GM12878 (cell line): ENCODE measurements around the gene CKB. TPM values are rescaled to one million over a fixed set of nuclear protein-coding genes. Genes with fewer than 3 reads are reported as not detected.
A peak's percentile ranks its signal among the peaks of the same experiment; 100 is the strongest.
"Not testable (repeated sequence)": the region's sequence is repeated elsewhere in the genome, so short reads cannot be mapped to it uniquely, and the experiment has no call there.

Source experiments
- ATAC-seq: fragments of 200-7000 bp; cut with Tn5 transposase; 3 replicates; pipeline ENCODE4 v1.9.1; 2020; ENCODE audit warnings: mild to moderate bottlenecking, moderate library complexity
- BruUV-seq: library from RNA; stranded (reverse); fragments of 400-500 nt; replicated peaks from 2 replicates; lab custom pipeline; 2021; lab: Mats Ljungman, UMichigan
- CTCF ChIA-PET: fragments of 300-600 bp; sonication (Branson Sonifier 250); formaldehyde crosslinking; extraction: SDS; loops from one replicate; lab custom pipeline; 2021; ENCODE audit warnings: inconsistent platforms; lab: Yijun Ruan, JAX
- POLR2A ChIA-PET: fragments of 350-600 bp; formaldehyde crosslinking; extraction: SDS; loops from one replicate; lab custom pipeline; 2021; ENCODE audit warnings: inconsistent platforms; lab: Charles Lee
- RAD21 ChIA-PET: fragments of 300-600 bp; sonication (Branson Sonifier 250); formaldehyde crosslinking; loops from one replicate; lab custom pipeline; 2023; ENCODE audit warnings: antibody characterized with exemption; ENCODE audit not compliant: unreplicated experiment; lab: Charles Lee
- SMC1A ChIA-PET: fragments of 300-600 bp; sonication (Branson Sonifier 250); formaldehyde crosslinking; loops from one replicate; lab custom pipeline; 2023; ENCODE audit not compliant: unreplicated experiment, uncharacterized antibody; lab: Charles Lee
- DNase-seq: peaks from one replicate; pipeline ENCODE4 v3.0.0-alpha.2; 2011; ENCODE audit warnings: low read depth, low spot score
- FAIRE-seq: peaks from 3 replicates; lab custom pipeline; 2011; peaks lifted over from hg19 to GRCh38; lab: Jason Lieb, UNC
- H2AFZ ChIP-seq: 2 replicates; pipeline ENCODE4 v1.6.0; 2011; ENCODE audit warnings: low read depth, low read length, control low read depth; ENCODE audit not compliant: control insufficient read depth
- H3K27ac ChIP-seq: 2 replicates; pipeline ENCODE4 v1.5.1; 2011; ENCODE audit warnings: control low read depth; ENCODE audit not compliant: control insufficient read depth, insufficient read depth
- H3K27me3 ChIP-seq, 2 experiments: replicated peaks in 1 of 2; 2 replicates each; pipeline versions ENCODE4 v1.6.0 to v1.6.1; 2011; ENCODE audit warnings: low read length in 1 of 2; ENCODE audit not compliant: control insufficient read depth in 2 of 2, insufficient read depth in 2 of 2
- H3K36me3 ChIP-seq, 2 experiments: 2 replicates each; pipeline ENCODE4 v1.5.1; 2011; ENCODE audit warnings: low read length in 1 of 2; ENCODE audit not compliant: control insufficient read depth in 2 of 2, insufficient read depth in 2 of 2
- H3K4me1 ChIP-seq: 2 replicates; pipeline ENCODE4 v1.6.1; 2011; ENCODE audit warnings: mild to moderate bottlenecking, low read length, moderate library complexity, mixed read lengths; ENCODE audit not compliant: control insufficient read depth, insufficient read depth
- H3K4me2 ChIP-seq: 2 replicates; pipeline ENCODE4 v1.6.0; 2011; ENCODE audit warnings: control low read depth; ENCODE audit not compliant: control insufficient read depth, insufficient read depth
- H3K4me3 ChIP-seq: fragments of 200-600 bp; sonication (generic); 2 replicates; pipeline ENCODE4 v1.5.1; 2016
- H3K79me2 ChIP-seq: 2 replicates; pipeline ENCODE4 v1.6.0; 2011; ENCODE audit warnings: low read length; ENCODE audit not compliant: control insufficient read depth, insufficient read depth
- H3K9ac ChIP-seq: 2 replicates; pipeline ENCODE4 v1.8.0; 2011; ENCODE audit warnings: low read length, control low read depth, mixed read lengths; ENCODE audit not compliant: control insufficient read depth, insufficient read depth
- H3K9me3 ChIP-seq: replicated peaks from 3 replicates; pipeline ENCODE4 v1.5.1; 2011; ENCODE audit warnings: mild to moderate bottlenecking, low read length; ENCODE audit not compliant: control insufficient read depth, insufficient read depth
- H4K20me1 ChIP-seq: 2 replicates; pipeline ENCODE4 v1.6.0; 2011; ENCODE audit not compliant: control insufficient read depth, insufficient read depth
- EED ChIP-seq: sonication (generic); IDR thresholded peaks from 2 replicates; pipeline ENCODE4 v1.6.1; 2016; ENCODE audit warnings: antibody characterized with exemption, low read depth
- EP300 ChIP-seq, 2 experiments: fragments of 150-350 bp in 1 of 2; IDR thresholded peaks; 2 replicates each; pipeline ENCODE4 v1.6.1; 2011 to 2012; ENCODE audit warnings: low read depth in 2 of 2, low read length in 2 of 2, borderline replicate concordance in 1 of 2, improper control_type of control experiment in 1 of 2, inconsistent platforms in 1 of 2; ENCODE audit not compliant: control insufficient read depth in 1 of 2
- FOS ChIP-seq: IDR thresholded peaks from 3 replicates; pipeline ENCODE4 v1.6.1; 2011; ENCODE audit warnings: borderline replicate concordance; ENCODE audit not compliant: insufficient read length; ENCODE audit errors: extremely low read depth
- HDGF ChIP-seq: fragments of 450-650 bp; IDR thresholded peaks from 2 replicates; pipeline ENCODE4 v1.6.1; 2016; ENCODE audit warnings: antibody characterized with exemption
- JUND ChIP-seq: IDR thresholded peaks from 2 replicates; pipeline ENCODE4 v1.6.1; 2012; ENCODE audit warnings: low read depth, mild to moderate bottlenecking, low read length, improper control_type of control experiment, moderate library complexity
- NKRF ChIP-seq: fragments of 450-650 bp; conservative IDR thresholded peaks from 2 replicates; pipeline ENCODE4 v1.6.1; 2017; ENCODE audit warnings: mild to moderate bottlenecking, moderate library complexity
- RAD51 ChIP-seq: fragments of 450-650 bp; IDR thresholded peaks from 2 replicates; pipeline ENCODE4 v1.6.1; 2016; ENCODE audit warnings: moderate library complexity, mild to moderate bottlenecking, inconsistent platforms
- SREBF1 ChIP-seq: IDR thresholded peaks from 2 replicates; pipeline ENCODE4 v1.6.1; 2012; ENCODE audit warnings: mild to moderate bottlenecking, low read length
- USF1 ChIP-seq: IDR thresholded peaks from 2 replicates; pipeline ENCODE4 v1.6.1; 2011; ENCODE audit warnings: borderline replicate concordance, low read depth, mild to moderate bottlenecking, moderate library complexity, mixed read lengths, low read length; ENCODE audit not compliant: insufficient read depth; ENCODE audit errors: extremely low read length
- ZSCAN29 ChIP-seq: fragments of 450-650 bp; IDR thresholded peaks from 2 replicates; pipeline ENCODE4 v1.6.1; 2017; ENCODE audit warnings: mild to moderate bottlenecking, moderate library complexity
- WGBS: methylation state at CpG from one replicate; pipeline ENCODE4 v1.1.6; 2016; ENCODE audit warnings: low lambda C conversion rate; ENCODE audit not compliant: insufficient replicate concordance, insufficient coverage; ENCODE audit errors: missing lambda C conversion rate; 5-methylcytosine and 5-hydroxymethylcytosine counted together
- in situ Hi-C: fragments of 300-500 bp; cut with MboI; formaldehyde crosslinking; loops from 9 replicates; pipeline ENCODE4 v1.14.3; 2018; ENCODE audit warnings: mixed read lengths
- intact Hi-C: fragments of 100-400 bp; cut with micrococcal nuclease; formaldehyde crosslinking; loops from one replicate; pipeline ENCODE4 v1.14.2; 2022; ENCODE audit not compliant: unreplicated experiment
- polyA plus RNA-seq, 11 experiments: library from polyadenylated mRNA; depleted of rRNA in 4 of 11; unstranded in 6 of 11; stranded (reverse) in 5 of 11; fragments of >200 nt; fragmentation: Nextera tagmentation in 4 of 11; fragmentation: Illumina TruSeq in 1 of 11; extraction: Ambion mirVana in 4 of 11; extraction: Trizol in 1 of 11; gene quantifications; 1 replicate in 1 of 11; 2 replicates in 10 of 11; pipeline versions ENCODE4 v1.2.1 to v1.2.3, GENCODE V29; 2011 to 2016; ENCODE audit warnings: inconsistent platforms in 2 of 11, missing spikeins in 2 of 11, low read depth in 1 of 11
- total RNA-seq, 4 experiments: library from RNA; depleted of rRNA in 3 of 4; stranded (reverse); fragments of >200 nt in 3 of 4; fragmentation: Illumina TruSeq in 1 of 4; extraction: Trizol in 1 of 4; gene quantifications; 2 replicates each; pipeline versions ENCODE4 v1.2.1 to v1.2.3, GENCODE V29; 2013 to 2021

The CKB gene
- total and polyA plus RNA-seq, 10 of the 15 experiments (the other 5 are each of a cell fraction or from before 2014, with no cell fraction given), result 0.40 to 6.1 (median 2.3) TPM

- no peak overlapping the region for H3K9ac ChIP-seq
- BruUV-seq, result no TSS peak
- POLR2A ChIA-PET, result no interaction called here
- no peaks in the 10 kb centered on the region for H4K20me1 ChIP-seq
- H3K4me2 ChIP-seq, result peak overlapping the region; percentile 91; the same call in 1 of the 2 replicates
- WGBS, result 59% methylated on average over 8 of the region's 8 CpGs
- peaks cover 29% of the 10 kb centered on the region for H3K4me1 ChIP-seq
- DNase-seq, result no peak
- no peak for FAIRE-seq
- no peak for TF ChIP-seq FOS
- TF ChIP-seq NKRF, result no peak
- TF ChIP-seq SREBF1, result no peak
- no peak for TF ChIP-seq JUND
- TF ChIP-seq ZSCAN29, result no peak
- no peak for TF ChIP-seq EP300 (IDR thresholded peaks at IDR 0.05; ENCODE audit: borderline replicate concordance in 1 of 2, control insufficient read depth in 1 of 2, low read depth in 2 of 2, low read length in 2 of 2)
- peak; percentile 37; the same call in 1 of the 2 replicates for TF ChIP-seq RAD51
- no peak for TF ChIP-seq EED
- no peak for TF ChIP-seq HDGF
- peak; percentile 38 for TF ChIP-seq USF1
- SMC1A ChIA-PET, result interaction anchor here (0.6 to 2.6 kb wide), 2 partner anchors 8 to 344 kb away, joined by 3 to 11 read pairs; no protein-coding TSS in a partner anchor
- peaks cover 2% of the 10 kb centered on the region in 2 experiments; a peak in 2 of 4 replicates for H3K27me3 ChIP-seq
- intact Hi-C loops, result no loop called here
- no peaks in the 10 kb centered on the region for H3K36me3 ChIP-seq
- in situ Hi-C loops, result no loop called here
- no peak for ATAC-seq
- H3K4me3 ChIP-seq, result no peak overlapping the region
- H3K79me2 ChIP-seq, result peaks cover 28% of the 10 kb centered on the region
- CTCF ChIA-PET, result interaction anchor here (5.3 kb wide), 1 partner anchor 7 kb away, joined by 39 read pairs; no protein-coding TSS in a partner anchor
- H3K9me3 ChIP-seq, result no peaks in the 10 kb centered on the region; the same call in 2 of the 3 replicates
- no peak overlapping the region for H2AFZ ChIP-seq
- no peak overlapping the region for H3K27ac ChIP-seq
- RAD21 ChIA-PET, result interaction anchor here (1.7 kb wide), 1 partner anchor 20 kb away, joined by 9 read pairs; no protein-coding TSS in a partner anchor
Measured at GRCh38 chr14:103526247-103526913, 3.8 kb upstream of the CKB start.

GRCh38 chr14:103525430-103526246 lies 3.0 kb upstream of the CKB start:
- H3K4me2 ChIP-seq, DNase-seq, H3K9me3 ChIP-seq, H2AFZ ChIP-seq, POLR2A ChIA-PET, H4K20me1 ChIP-seq, ATAC-seq, H3K36me3 ChIP-seq, FAIRE-seq, CTCF ChIA-PET, H3K4me3 ChIP-seq, SMC1A ChIA-PET, intact Hi-C loops, H3K27ac ChIP-seq, H3K27me3 ChIP-seq, in situ Hi-C loops, BruUV-seq, H3K9ac ChIP-seq, RAD21 ChIA-PET: not testable (repeated sequence)
- Histone ChIP-seq H3K4me1 (peaks cover 32% of the 10 kb centered on the region), H3K79me2 (peaks cover 21% of the 10 kb centered on the region)
- WGBS, result 75% methylated on average over 17 of the region's 17 CpGs
